Ishikawa (cell line): Measurements from ENCODE around the gene LRRTM4.

Source experiments
- CEBPB ChIP-seq: IDR thresholded peaks from 2 replicates; pipeline ENCODE4 v1.6.1; 2012
- CREB1 ChIP-seq: IDR thresholded peaks from 2 replicates; pipeline ENCODE4 v1.6.1; 2012; ENCODE audit warnings: low read depth
- EGR1 ChIP-seq: IDR thresholded peaks from 2 replicates; pipeline ENCODE4 v1.6.1; 2012
- EP300 ChIP-seq: IDR thresholded peaks from 2 replicates; pipeline ENCODE4 v1.6.1; 2012; ENCODE audit warnings: borderline replicate concordance
- FOXM1 ChIP-seq: IDR thresholded peaks from 2 replicates; pipeline ENCODE4 v1.6.1; 2012; ENCODE audit warnings: low read depth, borderline replicate concordance
- NFIC ChIP-seq: IDR thresholded peaks from 2 replicates; pipeline ENCODE4 v1.6.1; 2012
- RAD21 ChIP-seq: IDR thresholded peaks from 2 replicates; pipeline ENCODE4 v1.6.1; 2012; ENCODE audit warnings: low read depth
- TAF1 ChIP-seq: IDR thresholded peaks from 2 replicates; pipeline ENCODE4 v1.6.1; 2012; ENCODE audit warnings: low read depth, mild to moderate bottlenecking
- TCF12 ChIP-seq: IDR thresholded peaks from 2 replicates; pipeline ENCODE4 v1.6.1; 2012; ENCODE audit warnings: low read depth
- TEAD4 ChIP-seq: IDR thresholded peaks from 2 replicates; pipeline ENCODE4 v1.6.1; 2012
- YY1 ChIP-seq: IDR thresholded peaks from 2 replicates; pipeline ENCODE4 v1.6.1; 2012; ENCODE audit warnings: low read depth
- TF ChIP-seq, protein P1 (sequence below): IDR thresholded peaks from 2 replicates; pipeline ENCODE4 v1.6.1; 2012; ENCODE audit warnings: low read depth, mild to moderate bottlenecking
- TF ChIP-seq, protein P2 (sequence below): IDR thresholded peaks from 2 replicates; pipeline ENCODE4 v1.6.1; 2012

DNA sequence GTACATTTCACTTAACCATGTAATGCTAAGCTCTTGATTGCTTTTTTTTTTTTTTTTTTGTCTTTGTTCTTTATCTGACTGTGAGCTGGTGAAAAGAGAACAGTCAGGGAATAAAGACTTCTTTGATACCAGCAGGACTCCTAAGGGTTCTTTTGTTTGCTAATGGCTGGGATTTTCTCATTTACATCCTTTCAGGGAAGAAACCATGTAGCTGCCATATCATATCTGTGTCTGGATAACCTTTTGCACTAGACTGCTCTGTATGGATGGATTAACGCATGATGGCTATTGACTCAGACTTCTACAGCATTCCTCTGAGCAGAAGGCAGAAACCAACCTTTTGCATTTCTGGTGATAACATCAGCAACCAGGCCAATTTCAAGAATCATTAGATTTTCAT lies 504.0 kb downstream of the LRRTM4 start:
- TF ChIP-seq, protein P1, sequence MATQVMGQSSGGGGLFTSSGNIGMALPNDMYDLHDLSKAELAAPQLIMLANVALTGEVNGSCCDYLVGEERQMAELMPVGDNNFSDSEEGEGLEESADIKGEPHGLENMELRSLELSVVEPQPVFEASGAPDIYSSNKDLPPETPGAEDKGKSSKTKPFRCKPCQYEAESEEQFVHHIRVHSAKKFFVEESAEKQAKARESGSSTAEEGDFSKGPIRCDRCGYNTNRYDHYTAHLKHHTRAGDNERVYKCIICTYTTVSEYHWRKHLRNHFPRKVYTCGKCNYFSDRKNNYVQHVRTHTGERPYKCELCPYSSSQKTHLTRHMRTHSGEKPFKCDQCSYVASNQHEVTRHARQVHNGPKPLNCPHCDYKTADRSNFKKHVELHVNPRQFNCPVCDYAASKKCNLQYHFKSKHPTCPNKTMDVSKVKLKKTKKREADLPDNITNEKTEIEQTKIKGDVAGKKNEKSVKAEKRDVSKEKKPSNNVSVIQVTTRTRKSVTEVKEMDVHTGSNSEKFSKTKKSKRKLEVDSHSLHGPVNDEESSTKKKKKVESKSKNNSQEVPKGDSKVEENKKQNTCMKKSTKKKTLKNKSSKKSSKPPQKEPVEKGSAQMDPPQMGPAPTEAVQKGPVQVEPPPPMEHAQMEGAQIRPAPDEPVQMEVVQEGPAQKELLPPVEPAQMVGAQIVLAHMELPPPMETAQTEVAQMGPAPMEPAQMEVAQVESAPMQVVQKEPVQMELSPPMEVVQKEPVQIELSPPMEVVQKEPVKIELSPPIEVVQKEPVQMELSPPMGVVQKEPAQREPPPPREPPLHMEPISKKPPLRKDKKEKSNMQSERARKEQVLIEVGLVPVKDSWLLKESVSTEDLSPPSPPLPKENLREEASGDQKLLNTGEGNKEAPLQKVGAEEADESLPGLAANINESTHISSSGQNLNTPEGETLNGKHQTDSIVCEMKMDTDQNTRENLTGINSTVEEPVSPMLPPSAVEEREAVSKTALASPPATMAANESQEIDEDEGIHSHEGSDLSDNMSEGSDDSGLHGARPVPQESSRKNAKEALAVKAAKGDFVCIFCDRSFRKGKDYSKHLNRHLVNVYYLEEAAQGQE = no peak
- TF ChIP-seq YY1 (no peak), CEBPB (no peak), TAF1 (no peak), EP300 (no peak), FOXM1 (no peak), RAD21 (no peak), CREB1 (no peak), EGR1 (no peak), TEAD4 (no peak), NFIC (no peak), TCF12 (no peak)
- TF ChIP-seq, protein P2, sequence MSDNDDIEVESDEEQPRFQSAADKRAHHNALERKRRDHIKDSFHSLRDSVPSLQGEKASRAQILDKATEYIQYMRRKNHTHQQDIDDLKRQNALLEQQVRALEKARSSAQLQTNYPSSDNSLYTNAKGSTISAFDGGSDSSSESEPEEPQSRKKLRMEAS = no peak
